Neuronal stem cell (in vitro differentiated cells): Measurements from ENCODE around the gene ZBTB20.

ENCODE experiments used
- DNase-seq: peaks from one replicate; pipeline ENCODE4 v3.0.0-alpha.2; 2013; ENCODE audit warnings: low spot score
- H2AFZ ChIP-seq: one replicate; pipeline ENCODE4 v1.6.1; 2013; ENCODE audit warnings: mild to moderate bottlenecking, low read length, inconsistent platforms
- H2AK5ac ChIP-seq: 2 replicates; pipeline ENCODE4 v1.6.1; 2013; ENCODE audit warnings: low read depth, mild to moderate bottlenecking, inconsistent platforms, low read length, moderate library complexity, mixed read lengths
- H2BK120ac ChIP-seq: 2 replicates; pipeline ENCODE4 v1.6.1; 2013; ENCODE audit warnings: low read depth, mild to moderate bottlenecking, inconsistent platforms, low read length, moderate library complexity, mixed read lengths
- H2BK12ac ChIP-seq: one replicate; pipeline ENCODE4 v1.6.1; 2013; ENCODE audit warnings: low read length, inconsistent platforms
- H2BK15ac ChIP-seq: 2 replicates; pipeline ENCODE4 v1.6.1; 2013; ENCODE audit warnings: mild to moderate bottlenecking, low read length, inconsistent platforms, mixed read lengths
- H2BK5ac ChIP-seq: one replicate; pipeline ENCODE4 v1.6.1; 2013; ENCODE audit warnings: inconsistent platforms, mild to moderate bottlenecking, low read length, moderate library complexity
- H3K14ac ChIP-seq: one replicate; pipeline ENCODE4 v1.6.1; 2013; ENCODE audit warnings: low read length, inconsistent platforms
- H3K18ac ChIP-seq: 2 replicates; pipeline ENCODE4 v1.6.1; 2013; ENCODE audit warnings: low read length, inconsistent platforms
- H3K23ac ChIP-seq: 2 replicates; pipeline ENCODE4 v1.6.1; 2013; ENCODE audit warnings: low read depth, mild to moderate bottlenecking, mixed read lengths, low read length, inconsistent platforms; ENCODE audit not compliant: poor library complexity
- H3K27ac ChIP-seq: replicated peaks from 3 replicates; pipeline ENCODE4 v1.5.1; 2013; ENCODE audit warnings: low read length, inconsistent platforms
- H3K27me3 ChIP-seq, 3 experiments: 2 replicates each; pipeline ENCODE4 v1.6.1; 2013; ENCODE audit warnings: low read length in 3 of 3, mild to moderate bottlenecking in 2 of 3, inconsistent platforms in 1 of 3, low read depth in 1 of 3, mixed read lengths in 1 of 3, moderate library complexity in 1 of 3; ENCODE audit not compliant: control insufficient read depth in 3 of 3, insufficient read depth in 3 of 3
- H3K36me3 ChIP-seq, 2 donors: replicated peaks in 1 of 2; 2 replicates each; pipeline ENCODE4 v1.6.1; 2013; ENCODE audit warnings: low read length in 2 of 2; ENCODE audit not compliant: control insufficient read depth in 2 of 2, insufficient read depth in 2 of 2
- H3K4ac ChIP-seq: 2 replicates; pipeline ENCODE4 v1.6.1; 2013; ENCODE audit warnings: inconsistent platforms, mild to moderate bottlenecking, low read length, moderate library complexity
- H3K4me1 ChIP-seq, 2 donors: 1 replicate in 1 of 2; 2 replicates in 1 of 2; pipeline ENCODE4 v1.6.1; 2013; ENCODE audit warnings: low read length in 2 of 2, low read depth in 1 of 2; ENCODE audit not compliant: control insufficient read depth in 2 of 2, insufficient read depth in 1 of 2
- H3K4me2 ChIP-seq: one replicate; pipeline ENCODE4 v1.6.1; 2013; ENCODE audit warnings: mild to moderate bottlenecking, low read length, inconsistent platforms; ENCODE audit not compliant: insufficient read depth, poor library complexity, severe bottlenecking
- H3K4me3 ChIP-seq, 2 donors: 2 replicates each; pipeline ENCODE4 v1.5.1; 2013; ENCODE audit warnings: low read length in 2 of 2, mild to moderate bottlenecking in 2 of 2, inconsistent platforms in 1 of 2, moderate library complexity in 1 of 2
- H3K79me1 ChIP-seq: one replicate; pipeline ENCODE4 v1.6.1; 2013; ENCODE audit warnings: low read depth, mild to moderate bottlenecking, inconsistent platforms, low read length, moderate library complexity
- H3K9ac ChIP-seq: one replicate; pipeline ENCODE4 v1.6.1; 2013; ENCODE audit warnings: mild to moderate bottlenecking, low read depth, low read length, inconsistent platforms; ENCODE audit not compliant: poor library complexity
- H3K9me3 ChIP-seq, 2 donors: replicated peaks in 1 of 2; 2 replicates each; pipeline versions ENCODE3 to v1.6.1; 2013; ENCODE audit warnings: low read length in 2 of 2, mild to moderate bottlenecking in 2 of 2, inconsistent platforms in 1 of 2, low read depth in 1 of 2, mixed read lengths in 1 of 2, moderate library complexity in 1 of 2; ENCODE audit not compliant: control insufficient read depth in 2 of 2, insufficient read depth in 1 of 2
- H4K8ac ChIP-seq: one replicate; pipeline ENCODE4 v1.6.1; 2013; ENCODE audit warnings: low read depth, mild to moderate bottlenecking, inconsistent platforms, low read length, moderate library complexity
- H4K91ac ChIP-seq: one replicate; pipeline ENCODE4 v1.6.1; 2013; ENCODE audit warnings: low read length, low read depth, mild to moderate bottlenecking, inconsistent platforms; ENCODE audit not compliant: poor library complexity
- WGBS, 2 donors: extraction: QIAGEN DNeasy Blood & Tissue Kit; methylation state at CpG; one replicate each; pipeline ENCODE4 v1.1.7; 2013; ENCODE audit warnings: missing lambda C conversion rate in 2 of 2, mixed read lengths in 1 of 2; ENCODE audit not compliant: insufficient read length in 2 of 2, insufficient replicate concordance in 1 of 2; ENCODE audit errors: extremely low coverage in 2 of 2; 5-methylcytosine and 5-hydroxymethylcytosine counted together

ZBTB20 gene

DNA sequence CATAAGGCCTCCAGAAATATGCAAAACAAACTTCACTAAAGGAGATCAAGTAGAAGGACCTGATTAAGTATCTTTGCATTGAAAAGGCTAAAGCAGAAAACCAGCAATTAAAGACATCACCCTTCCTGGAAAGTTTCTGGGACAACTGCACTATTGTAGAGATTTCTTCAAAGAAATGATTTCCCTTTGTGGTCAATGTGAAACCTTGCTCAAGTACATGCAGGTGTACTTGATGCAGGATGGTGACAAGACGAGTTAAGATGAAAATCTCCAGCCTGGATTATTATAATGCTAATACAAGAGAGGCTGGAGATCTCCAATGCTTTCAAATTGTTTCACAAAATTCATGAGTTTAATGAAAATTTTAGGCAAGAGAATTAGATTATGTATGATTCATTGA, 644.9 kb downstream of the ZBTB20 start:
- H3K4ac ChIP-seq: no peak overlapping the region
- H3K27me3 ChIP-seq: no peaks in the 10 kb centered on the region
- H2BK15ac ChIP-seq: no peak overlapping the region
- no peaks in the 10 kb centered on the region for H3K36me3 ChIP-seq
- WGBS, 2 donors: no CpG with 5 or more reads among the region's 1 CpG
- H4K91ac ChIP-seq: no peak overlapping the region
- no peak overlapping the region for H2BK12ac ChIP-seq
- no peak overlapping the region for H3K4me3 ChIP-seq
- no peak overlapping the region for H4K8ac ChIP-seq
- H3K9ac ChIP-seq: no peak overlapping the region
- no peak overlapping the region for H2AFZ ChIP-seq
- no peak overlapping the region for H2AK5ac ChIP-seq
- H3K4me1 ChIP-seq: peaks cover 4 to 15% of the 10 kb centered on the region in 2 donors
- no peak overlapping the region for H3K18ac ChIP-seq
- no peak overlapping the region for H2BK5ac ChIP-seq
- no peak for DNase-seq
- no peaks in the 10 kb centered on the region for H3K79me1 ChIP-seq
- H3K27ac ChIP-seq: no peak overlapping the region
- H3K23ac ChIP-seq: no peak overlapping the region
- H3K9me3 ChIP-seq: no peaks in the 10 kb centered on the region
- H2BK120ac ChIP-seq: no peak overlapping the region
- no peak overlapping the region for H3K4me2 ChIP-seq
- H3K14ac ChIP-seq: no peak overlapping the region

DNA sequence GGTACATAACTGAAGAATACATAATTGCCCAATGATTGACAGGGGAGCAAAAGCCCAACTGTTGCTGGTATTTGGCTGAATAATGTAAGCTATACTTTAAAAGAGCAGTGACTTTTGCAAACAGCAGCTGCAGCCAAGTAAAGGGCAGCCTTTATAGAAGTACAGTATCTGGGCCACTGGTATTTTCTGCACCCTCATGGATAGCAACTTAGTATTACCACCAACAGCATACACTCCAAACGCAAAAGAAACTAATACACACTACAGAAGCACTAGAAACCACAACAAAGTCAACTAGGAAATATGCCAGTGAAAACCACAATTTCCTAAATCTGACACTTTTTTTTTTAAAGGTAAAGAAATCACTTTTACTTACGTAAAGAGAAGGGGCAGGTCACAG, 647.1 kb downstream of the ZBTB20 start:
- Histone ChIP-seq H3K27me3 (no peaks in the 10 kb centered on the region), H4K91ac (no peak overlapping the region), H3K4ac (no peak overlapping the region), H2AK5ac (no peak overlapping the region), H2BK5ac (no peak overlapping the region), H3K27ac (no peak overlapping the region), H3K36me3 (no peaks in the 10 kb centered on the region), H3K79me1 (no peaks in the 10 kb centered on the region), H3K9ac (no peak overlapping the region), H2BK15ac (no peak overlapping the region), H4K8ac (no peak overlapping the region), H3K23ac (no peak overlapping the region), H3K4me3 (no peak overlapping the region), H2AFZ (no peak overlapping the region), H2BK120ac (no peak overlapping the region), H3K14ac (no peak overlapping the region), H3K4me1 (peaks cover 4 to 34% of the 10 kb centered on the region in 2 donors), H2BK12ac (no peak overlapping the region), H3K18ac (no peak overlapping the region), H3K9me3 (no peaks in the 10 kb centered on the region), H3K4me2 (no peak overlapping the region)
- no peak for DNase-seq
- no CpG with 5 or more reads among the region's 2 CpGs for WGBS, 2 donors

DNA sequence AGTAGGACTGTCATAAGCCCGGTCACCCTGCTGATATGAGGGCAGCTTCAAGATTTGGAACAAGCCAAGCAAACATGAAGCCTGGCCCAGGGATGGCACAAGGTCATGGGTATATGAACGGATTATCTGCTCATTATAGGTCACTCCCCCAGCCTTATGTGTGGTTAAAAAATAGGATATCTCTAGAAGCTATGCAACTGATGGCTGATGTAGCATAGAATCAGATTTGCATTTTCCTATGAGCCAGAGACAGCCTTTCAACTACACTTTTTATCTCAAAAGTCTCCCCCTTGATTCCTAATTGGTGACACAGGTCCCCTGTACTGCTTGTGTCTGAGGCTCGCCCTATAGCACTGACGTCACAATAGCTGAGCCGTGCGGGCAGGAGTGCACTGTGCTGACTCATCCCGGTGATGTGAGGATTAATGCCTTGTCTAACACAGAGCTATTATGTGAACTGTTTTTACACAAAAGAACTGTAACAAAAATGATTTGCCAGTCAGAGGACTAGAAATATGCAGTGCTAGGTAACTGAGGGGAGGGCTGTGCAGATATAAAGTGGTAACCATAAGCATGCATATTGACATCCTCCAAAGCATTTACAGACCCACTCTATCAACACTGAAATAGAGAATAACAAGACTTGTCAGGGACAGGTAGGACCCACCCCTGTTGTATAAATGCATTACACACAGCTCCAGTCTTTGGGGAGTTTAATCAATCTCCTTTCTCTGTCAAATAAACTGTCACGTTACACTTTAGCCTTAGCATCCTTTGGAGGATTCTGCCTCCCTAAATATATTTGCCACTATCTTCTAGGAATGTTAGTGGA, 648.3 kb downstream of the ZBTB20 start:
- no peak overlapping the region for H3K23ac ChIP-seq
- peaks cover 4 to 34% of the 10 kb centered on the region in 2 donors for H3K4me1 ChIP-seq
- WGBS, 2 donors: no CpG with 5 or more reads among the region's 8 CpGs
- peak overlapping the region; percentile 15 for H2AFZ ChIP-seq
- H2BK5ac ChIP-seq: no peak overlapping the region
- no peak overlapping the region for H2BK120ac ChIP-seq
- no peaks in the 10 kb centered on the region for H3K9me3 ChIP-seq
- no peak overlapping the region for H4K8ac ChIP-seq
- no peak overlapping the region for H3K4me3 ChIP-seq
- no peaks in the 10 kb centered on the region for H3K27me3 ChIP-seq
- peak; percentile 38 for DNase-seq
- H2AK5ac ChIP-seq: no peak overlapping the region
- no peak overlapping the region for H3K4ac ChIP-seq
- no peak overlapping the region for H3K14ac ChIP-seq
- H3K4me2 ChIP-seq: no peak overlapping the region
- no peak overlapping the region for H2BK12ac ChIP-seq
- H3K79me1 ChIP-seq: no peaks in the 10 kb centered on the region
- no peak overlapping the region for H3K9ac ChIP-seq
- no peaks in the 10 kb centered on the region for H3K36me3 ChIP-seq
- no peak overlapping the region for H3K27ac ChIP-seq
- H2BK15ac ChIP-seq: no peak overlapping the region
- no peak overlapping the region for H4K91ac ChIP-seq
- no peak overlapping the region for H3K18ac ChIP-seq

DNA sequence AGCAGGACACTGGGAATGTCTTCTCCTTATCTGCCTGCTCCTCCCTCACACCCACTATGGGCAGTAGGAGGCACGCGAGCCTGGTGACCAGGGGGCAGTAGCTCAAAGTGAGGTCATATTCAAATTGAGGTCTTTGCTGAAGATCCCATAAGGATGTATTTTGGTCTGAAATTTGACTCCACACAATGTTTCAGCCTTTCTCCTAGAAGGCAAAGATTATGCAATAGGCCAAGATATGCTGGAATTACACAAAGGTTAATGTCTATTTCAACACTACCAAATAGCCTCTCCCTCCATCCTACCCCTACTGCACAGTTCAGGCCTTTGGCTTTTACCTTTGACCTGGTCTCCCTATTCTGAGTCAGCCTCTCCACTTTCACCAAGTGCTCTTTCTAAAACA, 650.2 kb downstream of the ZBTB20 start:
- no peaks in the 10 kb centered on the region for H3K79me1 ChIP-seq
- WGBS, 2 donors: no CpG with 5 or more reads among the region's 2 CpGs
- no peak overlapping the region for H3K9ac ChIP-seq
- H3K4me2 ChIP-seq: no peak overlapping the region
- no peaks in the 10 kb centered on the region for H3K27me3 ChIP-seq
- H3K18ac ChIP-seq: no peak overlapping the region
- no peak overlapping the region for H3K14ac ChIP-seq
- peaks cover 4 to 34% of the 10 kb centered on the region in 2 donors for H3K4me1 ChIP-seq
- H2BK5ac ChIP-seq: no peak overlapping the region
- H2BK15ac ChIP-seq: no peak overlapping the region
- no peak overlapping the region for H3K4me3 ChIP-seq
- no peak overlapping the region for H2AFZ ChIP-seq
- no peak overlapping the region for H2BK120ac ChIP-seq
- no peak overlapping the region for H2AK5ac ChIP-seq
- H4K8ac ChIP-seq: no peak overlapping the region
- H3K36me3 ChIP-seq: no peaks in the 10 kb centered on the region
- H3K9me3 ChIP-seq: no peaks in the 10 kb centered on the region
- H4K91ac ChIP-seq: no peak overlapping the region
- no peak overlapping the region for H3K4ac ChIP-seq
- H3K27ac ChIP-seq: no peak overlapping the region
- H2BK12ac ChIP-seq: no peak overlapping the region
- no peak overlapping the region for H3K23ac ChIP-seq
- DNase-seq: no peak
